Adipocyte (in vitro differentiated cells): ENCODE results near the gene CLDN18.

Experiments
- DNase-seq: peaks from one replicate; pipeline ENCODE4 v3.0.0-alpha.2; 2015; ENCODE audit warnings: low read depth
- H3K27me3 ChIP-seq: replicated peaks from 2 replicates; pipeline ENCODE4 v1.7.0; 2013; ENCODE audit warnings: mild to moderate bottlenecking, low read length, moderate library complexity; ENCODE audit not compliant: control insufficient read depth, insufficient read depth
- H3K36me3 ChIP-seq: 2 replicates; pipeline ENCODE4 v1.7.0; 2013; ENCODE audit warnings: low read length, mild to moderate bottlenecking, moderate library complexity; ENCODE audit not compliant: control insufficient read depth, insufficient read depth, severe bottlenecking
- H3K4me1 ChIP-seq: 2 replicates; pipeline ENCODE4 v1.7.0; 2013; ENCODE audit warnings: mild to moderate bottlenecking, low read length, moderate library complexity; ENCODE audit not compliant: control insufficient read depth, insufficient read depth
- H3K4me3 ChIP-seq: 2 replicates; pipeline ENCODE4 v1.7.0; 2013; ENCODE audit warnings: mild to moderate bottlenecking, low read length, moderate library complexity
- H3K9ac ChIP-seq: 2 replicates; pipeline ENCODE4 v1.7.0; 2013; ENCODE audit warnings: mild to moderate bottlenecking, low read length, moderate library complexity
- H3K9me3 ChIP-seq: 2 replicates; pipeline ENCODE4 v1.7.0; 2013; ENCODE audit warnings: mild to moderate bottlenecking, low read length, moderate library complexity; ENCODE audit not compliant: control insufficient read depth

Gene CLDN18

GRCh38 chr3:138009476-138010272 lies at the start of gene CLDN18:
Gene CLDN18, plus strand, starts transcription at chr3:138010165. Its CDS starts 61 bp downstream, at chr3:138010226.
- H3K36me3 ChIP-seq: no peaks in the 10 kb centered on the region
- no peak for DNase-seq
- H3K27me3 ChIP-seq: no peaks in the 10 kb centered on the region
- H3K9me3 ChIP-seq: no peaks in the 10 kb centered on the region
- no peaks in the 10 kb centered on the region for H3K4me1 ChIP-seq
- no peak within 1 kb of the TSS for H3K9ac ChIP-seq
- no peak within 1 kb of the TSS for H3K4me3 ChIP-seq

GRCh38 chr3:137962251-137962650 lies 47.7 kb upstream of the CLDN18 start:
- no peaks in the 10 kb centered on the region for H3K4me1 ChIP-seq
- H3K9ac ChIP-seq: no peak overlapping the region
- H3K36me3 ChIP-seq: no peaks in the 10 kb centered on the region
- no peaks in the 10 kb centered on the region for H3K27me3 ChIP-seq
- H3K4me3 ChIP-seq: no peak overlapping the region
- no peaks in the 10 kb centered on the region for H3K9me3 ChIP-seq
- no peak for DNase-seq

GRCh38 chr3:137963463-137963862 lies 46.5 kb upstream of the CLDN18 start:
- Histone ChIP-seq H3K36me3 (no peaks in the 10 kb centered on the region), H3K4me3 (no peak overlapping the region), H3K27me3 (no peaks in the 10 kb centered on the region), H3K9me3 (no peaks in the 10 kb centered on the region), H3K9ac (no peak overlapping the region), H3K4me1 (no peaks in the 10 kb centered on the region)
- DNase-seq: no peak

- peaks cover 3% of the 10 kb centered on the region for H3K4me1 ChIP-seq
- no peaks in the 10 kb centered on the region for H3K36me3 ChIP-seq
- DNase-seq: peak; percentile 86
- peak overlapping the region; percentile 45 for H3K4me3 ChIP-seq
- H3K9ac ChIP-seq: peak overlapping the region; percentile 19
- H3K9me3 ChIP-seq: no peaks in the 10 kb centered on the region
- H3K27me3 ChIP-seq: peaks cover 17% of the 10 kb centered on the region
These were observed 38.8 kb upstream of the CLDN18 start for GRCh38 chr3:137970914-137971831.

- peaks cover 17% of the 10 kb centered on the region for H3K27me3 ChIP-seq
- no peaks in the 10 kb centered on the region for H3K9me3 ChIP-seq
- no peak overlapping the region for H3K4me3 ChIP-seq
- H3K36me3 ChIP-seq: no peaks in the 10 kb centered on the region
- no peak overlapping the region for H3K9ac ChIP-seq
- no peak for DNase-seq
- peaks cover 3% of the 10 kb centered on the region for H3K4me1 ChIP-seq
These were observed 37.6 kb upstream of the CLDN18 start for GRCh38 chr3:137972396-137972795.

- H3K9me3 ChIP-seq: no peaks in the 10 kb centered on the region
- DNase-seq: no peak
- no peaks in the 10 kb centered on the region for H3K36me3 ChIP-seq
- H3K4me1 ChIP-seq: no peaks in the 10 kb centered on the region
- H3K9ac ChIP-seq: no peak overlapping the region
- H3K4me3 ChIP-seq: no peak overlapping the region
- peaks cover 9% of the 10 kb centered on the region for H3K27me3 ChIP-seq
These were observed 31.6 kb upstream of the CLDN18 start for GRCh38 chr3:137978328-137978727.

GRCh38 chr3:137987723-137988122 lies 22.2 kb upstream of the CLDN18 start:
- Histone ChIP-seq H3K27me3 (no peaks in the 10 kb centered on the region), H3K9me3 (no peaks in the 10 kb centered on the region), H3K4me1 (peaks cover 6% of the 10 kb centered on the region), H3K36me3 (no peaks in the 10 kb centered on the region), H3K4me3 (no peak overlapping the region), H3K9ac (no peak overlapping the region)
- DNase-seq: no peak

GRCh38 chr3:137988152-137988551 lies 21.8 kb upstream of the CLDN18 start:
- H3K4me1 ChIP-seq: peaks cover 6% of the 10 kb centered on the region
- no peak overlapping the region for H3K9ac ChIP-seq
- no peak for DNase-seq
- no peaks in the 10 kb centered on the region for H3K27me3 ChIP-seq
- no peak overlapping the region for H3K4me3 ChIP-seq
- H3K36me3 ChIP-seq: no peaks in the 10 kb centered on the region
- no peaks in the 10 kb centered on the region for H3K9me3 ChIP-seq

GRCh38 chr3:137988982-137989381 lies 21.0 kb upstream of the CLDN18 start:
- H3K4me3 ChIP-seq: no peak overlapping the region
- H3K4me1 ChIP-seq: peaks cover 6% of the 10 kb centered on the region
- no peaks in the 10 kb centered on the region for H3K36me3 ChIP-seq
- DNase-seq: no peak
- H3K9me3 ChIP-seq: peaks cover 7% of the 10 kb centered on the region
- no peak overlapping the region for H3K9ac ChIP-seq
- H3K27me3 ChIP-seq: no peaks in the 10 kb centered on the region

GRCh38 chr3:137990427-137990826 lies 19.5 kb upstream of the CLDN18 start:
- DNase-seq: no peak
- Histone ChIP-seq H3K9ac (no peak overlapping the region), H3K27me3 (no peaks in the 10 kb centered on the region), H3K4me3 (no peak overlapping the region), H3K36me3 (no peaks in the 10 kb centered on the region), H3K4me1 (peaks cover 6% of the 10 kb centered on the region), H3K9me3 (peaks cover 22% of the 10 kb centered on the region)

- Histone ChIP-seq H3K9ac (no peak overlapping the region), H3K4me1 (peaks cover 6% of the 10 kb centered on the region), H3K4me3 (no peak overlapping the region), H3K27me3 (no peaks in the 10 kb centered on the region), H3K36me3 (no peaks in the 10 kb centered on the region), H3K9me3 (peaks cover 23% of the 10 kb centered on the region)
- DNase-seq: no peak
These were observed 17.4 kb upstream of the CLDN18 start for GRCh38 chr3:137992592-137992991.
